H9 (cell line): ENCODE measurements around the gene ZCCHC17. TPM values are rescaled to one million over a fixed set of nuclear protein-coding genes. Genes with fewer than 3 reads are reported as not detected.

Experiments used
- DNase-seq: peaks from one replicate; pipeline ENCODE4 v3.0.0-alpha.2; 2017
- H2AFZ ChIP-seq: one replicate; pipeline ENCODE4 v1.6.1; 2013; ENCODE audit warnings: mild to moderate bottlenecking, low read length, control low read depth, moderate library complexity
- H2AK5ac ChIP-seq: 2 replicates; pipeline ENCODE4 v1.6.1; 2013; ENCODE audit warnings: low read length, control low read depth, mixed read lengths; ENCODE audit not compliant: insufficient read length
- H2BK120ac ChIP-seq: one replicate; pipeline ENCODE4 v1.6.1; 2013; ENCODE audit warnings: low read depth, mild to moderate bottlenecking, low read length, control low read depth, inconsistent platforms; ENCODE audit not compliant: poor library complexity, severe bottlenecking
- H2BK12ac ChIP-seq: 2 replicates; pipeline ENCODE4 v1.6.1; 2013; ENCODE audit warnings: low read length, control low read depth, mixed read lengths, low read depth; ENCODE audit not compliant: insufficient read length
- H2BK15ac ChIP-seq: 2 replicates; pipeline ENCODE4 v1.6.1; 2013; ENCODE audit warnings: low read depth, low read length, control low read depth
- H2BK20ac ChIP-seq: one replicate; pipeline ENCODE4 v1.6.1; 2013; ENCODE audit warnings: low read depth, mild to moderate bottlenecking, low read length, control low read depth, inconsistent platforms; ENCODE audit not compliant: poor library complexity, severe bottlenecking
- H2BK5ac ChIP-seq: 2 replicates; pipeline ENCODE4 v1.6.1; 2013; ENCODE audit warnings: low read length, control low read depth, mixed read lengths; ENCODE audit not compliant: insufficient read length
- H3K14ac ChIP-seq: 2 replicates; pipeline ENCODE4 v1.6.1; 2013; ENCODE audit warnings: low read length, control low read depth; ENCODE audit not compliant: insufficient read depth
- H3K18ac ChIP-seq: 2 replicates; pipeline ENCODE4 v1.6.1; 2013; ENCODE audit warnings: low read depth, mild to moderate bottlenecking, mixed read lengths, low read length, control low read depth; ENCODE audit not compliant: insufficient read length
- H3K23ac ChIP-seq: 2 replicates; pipeline ENCODE4 v1.6.1; 2013; ENCODE audit warnings: low read length, control low read depth, mixed read lengths, low read depth; ENCODE audit not compliant: insufficient read length
- H3K23me2 ChIP-seq: 2 replicates; pipeline ENCODE4 v1.6.1; 2013; ENCODE audit warnings: low read depth, mild to moderate bottlenecking, mixed read lengths, low read length, control low read depth; ENCODE audit not compliant: insufficient read length, poor library complexity, severe bottlenecking
- H3K27ac ChIP-seq: 2 replicates; pipeline ENCODE4 v1.5.1; 2013; ENCODE audit warnings: low read length, control low read depth, mixed read lengths, low read depth; ENCODE audit not compliant: insufficient read length
- H3K27me3 ChIP-seq: 2 replicates; pipeline ENCODE4 v1.6.1; 2013; ENCODE audit warnings: low read length, control low read depth, inconsistent platforms; ENCODE audit not compliant: insufficient read depth
- H3K4ac ChIP-seq: 2 replicates; pipeline ENCODE4 v1.6.1; 2013; ENCODE audit warnings: low read depth, mild to moderate bottlenecking, control low read depth, inconsistent platforms, low read length, moderate library complexity
- H3K4me1 ChIP-seq: 2 replicates; pipeline ENCODE4 v1.6.1; 2013; ENCODE audit warnings: low read length, control low read depth, inconsistent platforms; ENCODE audit not compliant: insufficient read depth
- H3K4me2 ChIP-seq: 2 replicates; pipeline ENCODE4 v1.6.1; 2013; ENCODE audit warnings: low read length, control low read depth, mixed read lengths; ENCODE audit not compliant: insufficient read length, insufficient read depth
- H3K56ac ChIP-seq: 2 replicates; pipeline ENCODE4 v1.6.1; 2013; ENCODE audit warnings: low read depth, mild to moderate bottlenecking, mixed read lengths, low read length, control low read depth; ENCODE audit not compliant: insufficient read length
- H3K79me1 ChIP-seq: 2 replicates; pipeline ENCODE4 v1.6.1; 2013; ENCODE audit warnings: low read depth, mild to moderate bottlenecking, moderate library complexity, low read length, control low read depth, inconsistent platforms; ENCODE audit not compliant: insufficient read depth, poor library complexity, severe bottlenecking
- H3K79me2 ChIP-seq: 2 replicates; pipeline ENCODE4 v1.6.1; 2013; ENCODE audit warnings: low read length, control low read depth, inconsistent platforms; ENCODE audit not compliant: insufficient read depth
- H3K9ac ChIP-seq: 2 replicates; pipeline ENCODE4 v1.6.1; 2013; ENCODE audit warnings: low read length, control low read depth, mixed read lengths; ENCODE audit not compliant: insufficient read length; ENCODE audit errors: extremely low read depth
- H3K9me3 ChIP-seq: one replicate; pipeline ENCODE4 v1.6.1; 2013; ENCODE audit warnings: low read depth, low read length, inconsistent platforms; ENCODE audit not compliant: control insufficient read depth
- H3T11ph ChIP-seq: one replicate; pipeline ENCODE4 v1.6.1; 2013; ENCODE audit warnings: mild to moderate bottlenecking, low read length, control low read depth, inconsistent platforms
- H4K20me1 ChIP-seq: one replicate; pipeline ENCODE4 v1.6.1; 2013; ENCODE audit not compliant: control insufficient read depth, insufficient read length, insufficient read depth
- H4K5ac ChIP-seq: 2 replicates; pipeline ENCODE4 v1.6.1; 2013; ENCODE audit warnings: low read depth, mild to moderate bottlenecking, mixed read lengths, low read length, control low read depth; ENCODE audit not compliant: insufficient read length
- H4K8ac ChIP-seq: replicated peaks from 2 replicates; pipeline ENCODE4 v1.6.1; 2013; ENCODE audit warnings: low read length, control low read depth, mixed read lengths, low read depth; ENCODE audit not compliant: insufficient read length
- H4K91ac ChIP-seq: 2 replicates; pipeline ENCODE4 v1.6.1; 2013; ENCODE audit warnings: low read depth, mild to moderate bottlenecking, moderate library complexity, mixed read lengths, low read length, control low read depth; ENCODE audit not compliant: insufficient read length
- H3K27ac Mint-ChIP-seq, 3 experiments: 2 replicates in 2 of 3; 3 replicates in 1 of 3; pipeline ENCODE4 v1.8.0; 2020 to 2021; ENCODE audit warnings: mixed read lengths in 3 of 3, mild to moderate bottlenecking in 1 of 3, moderate library complexity in 1 of 3
- H3K27me3 Mint-ChIP-seq: 2 replicates; pipeline ENCODE4 v1.8.0; 2021; ENCODE audit warnings: low read depth, mild to moderate bottlenecking, moderate library complexity, mixed read lengths
- H3K36me3 Mint-ChIP-seq, 3 experiments: 2 replicates in 2 of 3; 3 replicates in 1 of 3; pipeline ENCODE4 v1.8.0; 2020 to 2021; ENCODE audit warnings: low read depth in 3 of 3, mixed read lengths in 3 of 3; ENCODE audit not compliant: insufficient read depth in 1 of 3
- H3K4me1 Mint-ChIP-seq, 2 experiments: 2 replicates each; pipeline ENCODE4 v1.8.0; 2020; ENCODE audit warnings: mixed read lengths in 2 of 2
- H3K4me3 Mint-ChIP-seq, 2 experiments: 2 replicates in 1 of 2; 3 replicates in 1 of 2; pipeline ENCODE4 v1.8.0; 2020 to 2021; ENCODE audit warnings: mild to moderate bottlenecking in 2 of 2, mixed read lengths in 2 of 2, moderate library complexity in 1 of 2
- H3K9me3 Mint-ChIP-seq, 2 experiments: 2 replicates in 1 of 2; 3 replicates in 1 of 2; pipeline ENCODE4 v1.8.0; 2020; ENCODE audit warnings: mild to moderate bottlenecking in 2 of 2, mixed read lengths in 2 of 2, moderate library complexity in 1 of 2
- WGBS: extraction: QIAGEN DNeasy Blood & Tissue Kit; methylation state at CpG from one replicate; pipeline ENCODE4 v1.1.7; 2013; ENCODE audit warnings: missing lambda C conversion rate, low lambda C conversion rate, mixed read lengths; ENCODE audit not compliant: insufficient read length; ENCODE audit errors: extremely low coverage; 5-methylcytosine and 5-hydroxymethylcytosine counted together
- total RNA-seq: library from RNA; stranded (reverse); gene quantifications from 2 replicates; pipeline ENCODE4 v1.2.1, GENCODE V29; 2021
- TF ChIP-seq, protein P1 (sequence below): fragments of 200-600 bp; sonication (generic); conservative IDR thresholded peaks from 3 replicates; pipeline ENCODE4 v1.8.0; 2021; ENCODE audit warnings: antibody characterized with exemption, mild to moderate bottlenecking

Gene ZCCHC17
- total RNA-seq, 1 experiment from 2014 or later: 50.4 TPM

DNA sequence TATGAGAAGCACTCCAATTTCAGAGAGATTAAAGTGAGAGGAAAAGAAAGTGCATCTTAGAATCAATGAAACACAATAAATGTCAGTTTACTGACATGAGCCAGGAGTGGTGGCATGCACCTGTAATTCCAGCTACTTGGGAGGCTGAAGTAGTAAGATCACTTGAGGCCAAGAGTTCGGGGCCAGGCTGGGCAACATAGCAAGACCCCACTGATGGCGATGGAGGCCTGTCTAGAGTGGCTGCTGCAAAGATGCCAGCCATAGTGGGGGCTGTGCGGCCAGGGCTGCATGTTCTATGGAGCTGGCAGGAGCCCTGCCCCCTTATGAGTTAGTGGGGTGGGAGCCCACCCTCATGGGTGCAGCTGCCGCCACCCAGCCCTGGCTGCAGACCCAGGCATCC, 27.3 kb downstream of the ZCCHC17 start:
- Mint-ChIP-seq H3K36me3 (peaks cover 9 to 34% (median 16%) of the 10 kb centered on the region in 3 experiments), H3K4me1 (no peaks in the 10 kb centered on the region), H3K27ac (no peak overlapping the region), H3K9me3 (no peaks in the 10 kb centered on the region), H3K4me3 (no peak overlapping the region), H3K27me3 (no peaks in the 10 kb centered on the region)
- WGBS: no CpG with 5 or more reads among the region's 4 CpGs
- no peak overlapping the region for H2BK5ac ChIP-seq
- H3K4me1 ChIP-seq: no peaks in the 10 kb centered on the region
- no peaks in the 10 kb centered on the region for H4K20me1 ChIP-seq
- no peak overlapping the region for H2BK20ac ChIP-seq
- no peak overlapping the region for H2BK120ac ChIP-seq
- no peak overlapping the region for H2BK12ac ChIP-seq
- no peaks in the 10 kb centered on the region for H3K79me2 ChIP-seq
- no peak overlapping the region for H3T11ph ChIP-seq
- no peak overlapping the region for H4K5ac ChIP-seq
- H3K9ac ChIP-seq: no peak overlapping the region
- H3K56ac ChIP-seq: no peak overlapping the region
- H2BK15ac ChIP-seq: no peak overlapping the region
- no peak for DNase-seq
- no peak overlapping the region for H3K4ac ChIP-seq
- no peaks in the 10 kb centered on the region for H3K9me3 ChIP-seq
- no peaks in the 10 kb centered on the region for H3K79me1 ChIP-seq
- H3K23ac ChIP-seq: no peak overlapping the region
- no peak overlapping the region for H3K27ac ChIP-seq
- no peak overlapping the region for H2AK5ac ChIP-seq
- H3K4me2 ChIP-seq: no peak overlapping the region
- no peaks in the 10 kb centered on the region for H3K27me3 ChIP-seq
- TF ChIP-seq, protein P1, sequence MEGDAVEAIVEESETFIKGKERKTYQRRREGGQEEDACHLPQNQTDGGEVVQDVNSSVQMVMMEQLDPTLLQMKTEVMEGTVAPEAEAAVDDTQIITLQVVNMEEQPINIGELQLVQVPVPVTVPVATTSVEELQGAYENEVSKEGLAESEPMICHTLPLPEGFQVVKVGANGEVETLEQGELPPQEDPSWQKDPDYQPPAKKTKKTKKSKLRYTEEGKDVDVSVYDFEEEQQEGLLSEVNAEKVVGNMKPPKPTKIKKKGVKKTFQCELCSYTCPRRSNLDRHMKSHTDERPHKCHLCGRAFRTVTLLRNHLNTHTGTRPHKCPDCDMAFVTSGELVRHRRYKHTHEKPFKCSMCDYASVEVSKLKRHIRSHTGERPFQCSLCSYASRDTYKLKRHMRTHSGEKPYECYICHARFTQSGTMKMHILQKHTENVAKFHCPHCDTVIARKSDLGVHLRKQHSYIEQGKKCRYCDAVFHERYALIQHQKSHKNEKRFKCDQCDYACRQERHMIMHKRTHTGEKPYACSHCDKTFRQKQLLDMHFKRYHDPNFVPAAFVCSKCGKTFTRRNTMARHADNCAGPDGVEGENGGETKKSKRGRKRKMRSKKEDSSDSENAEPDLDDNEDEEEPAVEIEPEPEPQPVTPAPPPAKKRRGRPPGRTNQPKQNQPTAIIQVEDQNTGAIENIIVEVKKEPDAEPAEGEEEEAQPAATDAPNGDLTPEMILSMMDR: no peak
- no peak overlapping the region for H3K18ac ChIP-seq
- no peak overlapping the region for H4K8ac ChIP-seq
- no peak overlapping the region for H3K14ac ChIP-seq
- H3K23me2 ChIP-seq: no peaks in the 10 kb centered on the region
- no peak overlapping the region for H2AFZ ChIP-seq
- H4K91ac ChIP-seq: no peak overlapping the region
